DOHH2 (cell line): ENCODE measurements around the gene MPHOSPH9.
A peak's percentile ranks its signal among the peaks of the same experiment; 100 is the strongest.
"Not testable (repeated sequence)": the region's sequence is repeated elsewhere in the genome, so short reads cannot be mapped to it uniquely, and the experiment has no call there.

Experiments
- H3F3A ChIP-seq: fragments of 200-600 bp; sonication (generic), shearing (Covaris generic); 2 replicates; pipeline ENCODE4 v1.6.0; 2016; ENCODE audit warnings: antibody characterized with exemption, mild to moderate bottlenecking; ENCODE audit not compliant: control insufficient read depth, insufficient read depth
- H3K27ac ChIP-seq: fragments of 200-600 bp; sonication (generic); 2 replicates; pipeline ENCODE4 v1.5.1; 2014; ENCODE audit warnings: low read depth, mild to moderate bottlenecking, low read length, moderate library complexity
- H3K27me3 ChIP-seq: fragments of 200-600 bp; sonication (generic); 2 replicates; pipeline ENCODE4 v1.6.1; 2014; ENCODE audit warnings: mild to moderate bottlenecking, low read length, mixed read lengths; ENCODE audit not compliant: control insufficient read depth
- H3K36me3 ChIP-seq: fragments of 200-600 bp; sonication (generic); 2 replicates; pipeline ENCODE4 v1.6.1; 2014; ENCODE audit warnings: mild to moderate bottlenecking, low read length, moderate library complexity, mixed read lengths; ENCODE audit not compliant: control insufficient read depth
- H3K4me1 ChIP-seq: fragments of 200-600 bp; sonication (generic); 2 replicates; pipeline ENCODE4 v1.6.1; 2014; ENCODE audit warnings: mild to moderate bottlenecking, low read length, mixed read lengths; ENCODE audit not compliant: control insufficient read depth
- H3K4me2 ChIP-seq: fragments of 200-600 bp; sonication (generic); 2 replicates; pipeline ENCODE4 v1.6.0; 2014; ENCODE audit warnings: mild to moderate bottlenecking, low read length, moderate library complexity
- H3K4me3 ChIP-seq: fragments of 200-600 bp; sonication (generic); 2 replicates; pipeline ENCODE4 v1.5.1; 2014; ENCODE audit warnings: mild to moderate bottlenecking, low read length, mixed read lengths
- H3K79me2 ChIP-seq: fragments of 200-600 bp; sonication (generic); 2 replicates; pipeline ENCODE4 v1.6.1; 2014; ENCODE audit warnings: mild to moderate bottlenecking, low read length, mixed read lengths; ENCODE audit not compliant: control insufficient read depth
- H3K9me2 ChIP-seq: fragments of 200-600 bp; sonication (generic); replicated peaks from 2 replicates; pipeline ENCODE4 v1.6.1; 2014; ENCODE audit warnings: mild to moderate bottlenecking, low read length, mixed read lengths; ENCODE audit not compliant: control insufficient read depth
- H3K9me3 ChIP-seq: fragments of 200-600 bp; sonication (generic); 2 replicates; pipeline ENCODE4 v1.6.1; 2014; ENCODE audit warnings: antibody characterized with exemption, low read length, mixed read lengths; ENCODE audit not compliant: control insufficient read depth, insufficient read depth
- H4K20me1 ChIP-seq: fragments of 200-600 bp; sonication (generic); 2 replicates; pipeline ENCODE4 v1.6.0; 2014; ENCODE audit warnings: low read depth, mild to moderate bottlenecking, antibody characterized with exemption, low read length, moderate library complexity; ENCODE audit not compliant: control insufficient read depth, insufficient read depth
- EZH2phosphoT487 ChIP-seq: fragments of 200-600 bp; sonication (generic); IDR thresholded peaks from 2 replicates; pipeline ENCODE4 v1.6.1; 2017; ENCODE audit warnings: borderline replicate concordance, mild to moderate bottlenecking, antibody characterized with exemption, low read length, moderate library complexity, mixed read lengths
- TF ChIP-seq, protein P1 (sequence below): fragments of 200-600 bp; sonication (generic); IDR thresholded peaks from one replicate; pipeline ENCODE4 v1.5.1; 2014; ENCODE audit warnings: antibody characterized with exemption, mild to moderate bottlenecking, low read depth, low read length; ENCODE audit not compliant: poor library complexity, severe bottlenecking

MPHOSPH9 gene

DNA sequence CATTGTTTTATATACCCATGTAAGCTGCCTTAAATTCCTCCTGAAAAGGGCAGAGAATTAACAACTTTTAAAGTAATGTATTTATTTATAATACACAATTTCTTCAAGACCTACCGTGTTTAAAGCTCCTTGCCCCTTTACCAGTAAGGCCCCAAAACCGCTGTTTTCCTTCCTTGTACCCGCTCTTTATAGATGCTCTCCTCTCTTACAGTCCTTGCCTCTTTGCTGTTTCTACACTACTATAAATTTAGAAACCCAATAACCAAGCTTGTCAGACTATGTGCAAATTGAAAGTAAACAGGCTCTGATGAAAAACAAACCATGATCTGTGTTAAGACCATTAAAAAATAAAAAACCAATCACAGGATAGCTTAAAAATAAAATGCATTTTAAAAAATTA lies 3.9 kb downstream of the MPHOSPH9 start:
- peaks cover 54% of the 10 kb centered on the region for H3K36me3 ChIP-seq
- peaks cover 84% of the 10 kb centered on the region for H3K79me2 ChIP-seq
- no peaks in the 10 kb centered on the region for H3K9me3 ChIP-seq
- TF ChIP-seq, protein P1, sequence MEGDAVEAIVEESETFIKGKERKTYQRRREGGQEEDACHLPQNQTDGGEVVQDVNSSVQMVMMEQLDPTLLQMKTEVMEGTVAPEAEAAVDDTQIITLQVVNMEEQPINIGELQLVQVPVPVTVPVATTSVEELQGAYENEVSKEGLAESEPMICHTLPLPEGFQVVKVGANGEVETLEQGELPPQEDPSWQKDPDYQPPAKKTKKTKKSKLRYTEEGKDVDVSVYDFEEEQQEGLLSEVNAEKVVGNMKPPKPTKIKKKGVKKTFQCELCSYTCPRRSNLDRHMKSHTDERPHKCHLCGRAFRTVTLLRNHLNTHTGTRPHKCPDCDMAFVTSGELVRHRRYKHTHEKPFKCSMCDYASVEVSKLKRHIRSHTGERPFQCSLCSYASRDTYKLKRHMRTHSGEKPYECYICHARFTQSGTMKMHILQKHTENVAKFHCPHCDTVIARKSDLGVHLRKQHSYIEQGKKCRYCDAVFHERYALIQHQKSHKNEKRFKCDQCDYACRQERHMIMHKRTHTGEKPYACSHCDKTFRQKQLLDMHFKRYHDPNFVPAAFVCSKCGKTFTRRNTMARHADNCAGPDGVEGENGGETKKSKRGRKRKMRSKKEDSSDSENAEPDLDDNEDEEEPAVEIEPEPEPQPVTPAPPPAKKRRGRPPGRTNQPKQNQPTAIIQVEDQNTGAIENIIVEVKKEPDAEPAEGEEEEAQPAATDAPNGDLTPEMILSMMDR, result no peak
- no peak for TF ChIP-seq EZH2phosphoT487
- H3K27me3 ChIP-seq, result no peaks in the 10 kb centered on the region
- peaks cover 42% of the 10 kb centered on the region for H3K4me1 ChIP-seq
- H4K20me1 ChIP-seq, result no peaks in the 10 kb centered on the region
- H3F3A ChIP-seq, result 0 out of 2 replicates have a peak, but pooled peaks cover 3% of the 10 kb centered on the region
- H3K27ac ChIP-seq, result no peak overlapping the region
- peak overlapping the region; percentile 99 for H3K4me2 ChIP-seq
- H3K9me2 ChIP-seq, result no peaks in the 10 kb centered on the region
- peak overlapping the region; percentile 39 for H3K4me3 ChIP-seq

DNA sequence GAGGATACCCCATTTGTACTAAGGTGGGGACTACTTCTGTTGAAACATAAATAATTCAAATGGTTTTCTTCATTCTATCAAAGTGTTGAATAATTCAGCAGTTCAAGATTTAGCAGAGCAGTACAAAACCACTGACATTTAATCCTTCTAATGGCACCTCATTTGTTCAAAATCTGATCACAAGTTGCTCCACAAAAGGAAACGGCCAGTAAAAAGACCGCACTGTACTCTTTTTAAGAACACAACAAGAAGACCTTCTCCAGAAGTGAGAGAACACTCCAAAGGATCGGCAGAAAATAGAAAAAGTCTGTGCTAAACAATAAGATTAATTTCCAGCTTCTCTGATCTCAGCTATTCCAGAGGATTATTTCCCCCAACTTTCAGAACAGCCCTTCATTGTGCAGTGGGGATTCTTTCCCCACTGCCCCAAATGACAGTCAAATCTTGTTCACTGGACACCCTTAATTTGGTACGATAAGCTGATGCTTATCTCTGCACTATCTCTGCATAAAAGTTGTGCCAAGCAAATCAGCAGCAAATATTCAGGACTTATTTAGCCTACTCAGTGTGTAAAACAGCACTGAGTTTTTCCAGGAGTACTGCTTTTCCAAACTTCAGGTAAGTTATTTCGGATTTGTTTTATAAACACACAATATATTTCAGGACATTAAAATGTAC lies 5.2 kb downstream of the MPHOSPH9 start:
- peaks cover 80% of the 10 kb centered on the region for H3K79me2 ChIP-seq
- peaks cover 42% of the 10 kb centered on the region for H3K4me1 ChIP-seq
- no peak overlapping the region for H3K4me3 ChIP-seq
- H3F3A ChIP-seq, result 0 out of 2 replicates have a peak, but pooled peaks cover 3% of the 10 kb centered on the region
- no peaks in the 10 kb centered on the region for H3K9me2 ChIP-seq
- no peaks in the 10 kb centered on the region for H4K20me1 ChIP-seq
- no peak for TF ChIP-seq EZH2phosphoT487
- H3K9me3 ChIP-seq, result no peaks in the 10 kb centered on the region
- peaks cover 53% of the 10 kb centered on the region for H3K36me3 ChIP-seq
- H3K27me3 ChIP-seq, result no peaks in the 10 kb centered on the region
- H3K27ac ChIP-seq, result no peak overlapping the region
- no peak overlapping the region for H3K4me2 ChIP-seq

DNA sequence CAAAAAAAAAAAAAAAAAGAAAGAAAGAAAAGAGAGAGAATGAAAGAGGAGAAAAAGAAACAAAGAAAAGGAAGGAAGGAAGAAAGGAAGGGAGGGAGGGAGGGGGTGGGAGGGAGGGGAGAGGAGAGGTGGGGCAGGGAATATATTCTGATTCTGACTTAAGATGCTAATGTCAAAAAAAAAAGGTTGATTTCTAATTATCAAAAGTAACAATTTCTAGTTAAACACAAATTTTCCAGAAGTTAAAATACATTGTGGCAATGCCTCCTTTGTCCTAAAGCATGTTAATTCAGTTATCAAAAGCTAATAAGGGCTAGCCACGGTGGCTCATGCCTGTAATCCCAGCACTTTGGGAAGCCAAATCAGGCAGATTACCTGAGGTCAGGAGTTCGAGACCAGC lies 7.5 kb downstream of the MPHOSPH9 start:
- no peaks in the 10 kb centered on the region for H3K27me3 ChIP-seq
- H3K4me1 ChIP-seq, result peaks cover 25% of the 10 kb centered on the region

DNA sequence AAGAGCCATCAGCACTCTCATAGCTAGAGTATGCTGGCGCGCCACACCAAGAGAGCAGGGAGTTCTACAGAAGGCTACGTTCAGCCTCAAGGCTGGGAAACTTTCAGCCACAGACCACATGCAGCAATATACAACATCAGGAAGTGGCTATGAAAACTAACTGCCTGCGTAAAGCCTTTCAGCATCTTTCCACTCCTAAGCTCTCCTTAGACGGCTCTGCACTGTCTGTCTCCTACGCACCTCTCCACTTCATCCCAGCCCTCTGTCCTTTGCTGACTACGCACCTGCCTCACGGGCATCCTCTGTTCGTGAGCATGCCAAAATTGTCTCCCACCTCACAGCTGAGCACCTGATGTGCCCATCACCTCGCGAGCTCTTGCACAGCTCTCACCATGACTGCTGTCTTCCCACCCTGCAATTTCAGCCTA lies 9.7 kb downstream of the MPHOSPH9 start:
- H3K27ac ChIP-seq, result no peak overlapping the region
- TF ChIP-seq, protein P1, result no peak
- no peak for TF ChIP-seq EZH2phosphoT487

More for the DNA sequence above, 7.5 kb downstream of the MPHOSPH9 start:
- Histone ChIP-seq H3K4me2 (no peak overlapping the region), H3K27ac (no peak overlapping the region), H3K9me2 (no peaks in the 10 kb centered on the region), H3K36me3 (peaks cover 60% of the 10 kb centered on the region), H3K4me3 (no peak overlapping the region), H3F3A (0 out of 2 replicates have a peak, but pooled peaks cover 3% of the 10 kb centered on the region), H4K20me1 (no peaks in the 10 kb centered on the region), H3K79me2 (peaks cover 63% of the 10 kb centered on the region), H3K9me3 (no peaks in the 10 kb centered on the region)
- TF ChIP-seq, protein P1, result no peak
- no peak for TF ChIP-seq EZH2phosphoT487

DNA sequence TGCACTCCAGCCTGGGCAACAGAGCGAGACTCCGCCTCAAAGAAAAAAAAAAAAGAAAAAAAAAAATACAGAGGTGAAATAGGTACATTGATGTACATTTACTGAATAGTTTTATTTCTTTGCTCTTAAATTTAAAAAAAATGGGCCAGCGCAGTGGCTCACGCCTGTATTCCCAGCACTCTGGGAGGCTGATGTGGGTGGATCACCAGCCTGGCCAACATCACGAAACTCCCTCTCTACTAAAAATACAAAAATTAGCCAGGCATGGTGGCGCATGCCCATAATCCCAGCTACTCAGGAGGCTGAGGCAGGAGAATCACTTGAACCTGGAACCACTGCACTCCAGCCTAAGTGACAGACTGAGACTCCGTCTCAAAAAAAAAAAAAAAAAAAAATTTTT lies 25.1 kb downstream of the MPHOSPH9 start:
- not testable (repeated sequence) for H3K27ac ChIP-seq, H3K9me3 ChIP-seq, H3K4me1 ChIP-seq, H3F3A ChIP-seq, H3K27me3 ChIP-seq, H3K4me3 ChIP-seq, H4K20me1 ChIP-seq, H3K9me2 ChIP-seq, H3K4me2 ChIP-seq, H3K79me2 ChIP-seq
- H3K36me3 ChIP-seq, result peaks cover 66% of the 10 kb centered on the region

More for the DNA sequence above, 9.7 kb downstream of the MPHOSPH9 start:
- no peak overlapping the region for H3K4me2 ChIP-seq
- H3K79me2 ChIP-seq, result peaks cover 42% of the 10 kb centered on the region
- no peaks in the 10 kb centered on the region for H3F3A ChIP-seq
- H3K4me1 ChIP-seq, result peaks cover 5% of the 10 kb centered on the region; the same call in 1 of the 2 replicates
- H3K4me3 ChIP-seq, result no peak overlapping the region
- no peaks in the 10 kb centered on the region for H4K20me1 ChIP-seq
- no peaks in the 10 kb centered on the region for H3K27me3 ChIP-seq
- no peaks in the 10 kb centered on the region for H3K9me3 ChIP-seq
- peaks cover 50% of the 10 kb centered on the region for H3K36me3 ChIP-seq
- H3K9me2 ChIP-seq, result no peaks in the 10 kb centered on the region
